ENCODE measurements around the gene PXDC1. TPM values are rescaled to one million over a fixed set of nuclear protein-coding genes. Genes with fewer than 3 reads are reported as not detected.

The PXDC1 gene
- total and polyA plus RNA-seq, 8 donors: 1.2 to 90.1 (median 35.3) TPM

GRCh38 chr6:3785745-3786098, 34.2 kb upstream of the PXDC1 start:
- DNase-seq: no peak
- TF ChIP-seq EP300 (IDR thresholded peaks at IDR 0.05) (no peak), POLR2A (IDR thresholded peaks at IDR 0.05) (no peak), POLR2AphosphoS5 (IDR thresholded peaks at IDR 0.05) (no peak), CTCF (IDR thresholded peaks at IDR 0.05) (no peak)
- 74 to 82% (median 78%) methylated on average over 5 of the region's 5 CpGs for WGBS, 5 donors
- H3K27ac ChIP-seq: no peak overlapping the region
- H3K36me3 ChIP-seq: no peaks in the 10 kb centered on the region
- intact Hi-C loops (cut with DNase I; ENCODE audit: low total_unique reads): no loop called here
- no peaks in the 10 kb centered on the region for H3K27me3 ChIP-seq
- H3K4me3 ChIP-seq: no peak overlapping the region
- no peaks in the 10 kb centered on the region for H3K4me1 ChIP-seq
- no peaks in the 10 kb centered on the region for H3K9me3 ChIP-seq

GRCh38 chr6:3784885-3785744, 33.6 kb upstream of the PXDC1 start:
- Histone ChIP-seq H3K36me3 (no peaks in the 10 kb centered on the region), H3K27me3 (no peaks in the 10 kb centered on the region), H3K4me1 (no peaks in the 10 kb centered on the region), H3K9me3 (no peaks in the 10 kb centered on the region), H3K4me3 (no peak overlapping the region), H3K27ac (no peak overlapping the region)
- intact Hi-C loops (cut with DNase I; ENCODE audit: low total_unique reads): no loop called here
- no peak for TF ChIP-seq CTCF (IDR thresholded peaks at IDR 0.05)
- TF ChIP-seq POLR2AphosphoS5 (IDR thresholded peaks at IDR 0.05): no peak
- no peak for TF ChIP-seq EP300 (IDR thresholded peaks at IDR 0.05)
- TF ChIP-seq POLR2A (IDR thresholded peaks at IDR 0.05): no peak
- no peak for DNase-seq
- 91 to 93% (median 92%) methylated on average over 26 of the region's 26 CpGs for WGBS, 5 donors

GRCh38 chr6:3784423-3784822, 32.9 kb upstream of the PXDC1 start:
- Histone ChIP-seq H3K27me3 (no peaks in the 10 kb centered on the region), H3K4me3 (no peak overlapping the region), H3K4me1 (no peaks in the 10 kb centered on the region), H3K9me3 (no peaks in the 10 kb centered on the region), H3K36me3 (no peaks in the 10 kb centered on the region), H3K27ac (no peak overlapping the region)
- intact Hi-C loops (cut with DNase I; ENCODE audit: low total_unique reads): no loop called here
- WGBS, 5 donors: 92 to 97% (median 95%) methylated on average over 12 of the region's 12 CpGs
- TF ChIP-seq CTCF (IDR thresholded peaks at IDR 0.05) (no peak), POLR2AphosphoS5 (IDR thresholded peaks at IDR 0.05) (no peak), EP300 (IDR thresholded peaks at IDR 0.05) (no peak), POLR2A (IDR thresholded peaks at IDR 0.05) (no peak)
- no peak for DNase-seq

- no peaks in the 10 kb centered on the region for H3K4me1 ChIP-seq
- no peak overlapping the region for H3K27ac ChIP-seq
- TF ChIP-seq CTCF (IDR thresholded peaks at IDR 0.05): no peak
- TF ChIP-seq POLR2A (IDR thresholded peaks at IDR 0.05): no peak
- TF ChIP-seq EP300 (IDR thresholded peaks at IDR 0.05): no peak
- TF ChIP-seq POLR2AphosphoS5 (IDR thresholded peaks at IDR 0.05): no peak
- H3K4me3 ChIP-seq: no peak overlapping the region
- no peaks in the 10 kb centered on the region for H3K27me3 ChIP-seq
- H3K36me3 ChIP-seq: no peaks in the 10 kb centered on the region
- DNase-seq: no peak
- no peaks in the 10 kb centered on the region for H3K9me3 ChIP-seq
- intact Hi-C loops (cut with DNase I; ENCODE audit: low total_unique reads): no loop called here
- 72 to 78% (median 77%) methylated on average over 16 to 17 of the region's 17 CpGs for WGBS, 5 donors
Measured at GRCh38 chr6:3782876-3783832, 31.6 kb upstream of the PXDC1 start.

Measured in stomach (tissue), 9 donors.